ENCODE measurements around the gene RABL6.

GRCh38 chr9:136831002-136831719 lies 23.4 kb downstream of the RABL6 start:
- TF ChIP-seq CTCF (IDR thresholded peaks at IDR 0.05) (no peak), POLR2A (IDR thresholded peaks at IDR 0.05) (no peak)
